HG03378 (cell line): ENCODE data around the gene RTL10.

Experiments used
- ATAC-seq: cut with Tn5 transposase; IDR thresholded peaks from one replicate; pipeline ENCODE4 v1.9.1; 2021; ENCODE audit warnings: mild to moderate bottlenecking, moderate library complexity; ENCODE audit not compliant: unreplicated experiment

RTL10 gene

GRCh38 chr22:19877626-19878339 is 23.1 kb upstream of the RTL10 start:
- no peak for ATAC-seq

- no peak for ATAC-seq
Observed at GRCh38 chr22:19876941-19877625, 22.4 kb upstream of the RTL10 start.

DNA sequence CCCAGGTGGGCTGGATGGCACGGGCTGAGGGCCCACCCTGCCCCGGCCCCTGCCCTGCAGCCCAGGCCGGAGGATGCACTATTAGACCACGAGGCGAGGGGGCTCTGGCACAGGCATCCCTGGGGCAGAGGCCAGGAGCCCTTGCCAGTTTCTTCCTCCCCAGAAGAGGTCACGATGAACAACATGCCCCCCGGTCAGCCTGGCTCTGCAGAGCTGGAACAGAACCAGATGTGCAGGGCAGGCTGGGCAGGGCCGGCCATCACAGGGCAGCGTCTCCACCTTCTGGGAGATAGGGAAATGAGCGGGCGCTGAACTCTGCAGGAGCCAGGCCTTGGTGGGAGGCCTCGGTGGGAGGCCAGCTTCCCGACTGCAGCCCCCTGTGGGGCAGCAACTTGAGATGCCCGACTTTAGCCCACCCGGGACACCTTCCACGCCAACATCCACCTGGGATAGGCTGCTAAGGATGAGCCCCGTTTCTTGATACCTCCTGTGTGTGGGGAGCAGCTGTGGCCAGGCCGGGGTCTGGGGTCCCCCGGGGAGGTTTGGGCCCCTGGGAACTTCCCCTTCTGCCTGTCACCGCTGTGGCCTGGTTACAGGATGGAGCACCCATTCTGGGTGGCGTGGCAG is 21.8 kb upstream of the RTL10 start:
- no peak for ATAC-seq

DNA sequence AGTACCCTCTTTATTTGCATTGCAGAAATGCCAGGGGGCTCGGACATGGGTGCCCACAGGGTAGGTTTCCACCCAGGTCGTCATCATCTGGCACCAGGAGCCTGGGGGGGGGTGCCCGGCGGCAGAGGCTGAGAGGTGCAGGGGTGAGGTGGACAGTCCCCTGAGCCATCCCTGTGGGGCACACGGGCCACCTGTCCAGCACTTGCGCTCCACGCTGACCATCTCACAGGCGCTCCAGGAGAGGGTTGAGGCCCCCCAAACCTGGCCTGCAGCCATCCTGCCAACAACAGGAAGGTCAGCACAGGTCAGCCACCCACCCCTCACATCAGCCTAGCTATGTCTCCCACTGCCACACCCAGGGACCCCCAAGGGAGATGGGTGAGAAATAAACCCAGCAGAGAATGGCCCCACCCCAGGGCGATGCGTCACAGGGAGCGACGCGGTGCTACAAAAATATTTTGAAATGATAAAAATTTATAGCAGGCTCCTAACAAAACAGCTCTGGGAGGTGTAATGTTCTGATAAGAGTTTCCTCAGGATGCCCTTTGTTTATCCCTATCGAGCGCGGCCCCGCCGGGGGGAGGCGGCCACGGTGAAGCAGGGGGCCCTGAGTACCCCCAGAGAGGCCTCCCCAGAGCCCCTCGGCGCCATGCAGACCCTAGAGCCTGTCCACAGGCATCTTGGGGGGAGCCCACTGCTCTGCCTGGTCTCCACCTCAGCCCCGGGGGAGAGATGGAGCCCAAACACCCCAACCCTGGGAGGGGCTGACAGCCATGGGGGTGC is 21.0 kb upstream of the RTL10 start:
- ATAC-seq, result no peak

- ATAC-seq, result no peak
Observed at GRCh38 chr22:19875061-19875530, 20.4 kb upstream of the RTL10 start.

GRCh38 chr22:19874307-19875060 is 19.8 kb upstream of the RTL10 start:
- no peak for ATAC-seq

GRCh38 chr22:19873960-19874306 is 19.3 kb upstream of the RTL10 start:
- no peak for ATAC-seq

DNA sequence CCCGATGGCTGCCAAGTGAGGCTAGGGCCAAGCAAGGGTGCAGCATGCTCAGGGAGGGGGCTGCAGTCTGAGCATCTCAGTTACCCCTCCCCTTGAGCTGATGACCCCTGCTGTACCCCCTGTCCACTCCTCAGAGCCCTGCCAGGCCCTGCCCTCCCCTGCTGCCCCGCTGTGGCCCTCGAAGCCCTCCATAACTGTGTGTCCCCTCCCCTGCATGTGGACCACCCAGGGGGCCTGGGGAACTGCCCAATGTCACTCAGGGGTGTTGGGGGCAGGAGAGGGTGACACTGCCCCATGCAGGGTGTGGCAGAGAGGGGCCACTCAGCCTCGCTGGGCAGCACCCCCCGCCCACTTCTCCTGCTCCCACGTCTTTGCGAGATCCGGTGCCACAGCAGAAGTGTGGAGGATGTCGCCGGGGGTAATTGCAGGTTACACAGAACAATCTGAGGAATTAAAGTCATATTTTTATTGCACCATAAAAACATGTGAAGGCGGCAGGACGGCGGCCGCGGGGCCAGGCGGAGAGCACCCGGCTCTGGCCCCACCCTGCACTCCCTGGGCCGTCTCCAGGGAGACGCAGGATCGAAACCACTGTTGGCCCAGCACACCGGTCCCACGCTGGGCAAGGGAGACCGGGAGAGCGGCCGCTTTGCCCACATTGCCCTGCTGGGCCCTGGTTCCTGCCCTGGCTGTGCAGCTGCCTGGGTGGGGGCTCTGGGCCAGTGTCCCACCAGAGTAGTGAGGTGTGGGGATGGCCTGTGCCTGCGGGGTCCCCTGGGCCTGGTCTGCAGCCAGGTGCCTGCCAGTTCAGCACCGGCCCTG is 18.7 kb upstream of the RTL10 start:
- ATAC-seq, result no peak

- no peak for ATAC-seq
Observed at GRCh38 chr22:19872779-19873137, 18.1 kb upstream of the RTL10 start.

DNA sequence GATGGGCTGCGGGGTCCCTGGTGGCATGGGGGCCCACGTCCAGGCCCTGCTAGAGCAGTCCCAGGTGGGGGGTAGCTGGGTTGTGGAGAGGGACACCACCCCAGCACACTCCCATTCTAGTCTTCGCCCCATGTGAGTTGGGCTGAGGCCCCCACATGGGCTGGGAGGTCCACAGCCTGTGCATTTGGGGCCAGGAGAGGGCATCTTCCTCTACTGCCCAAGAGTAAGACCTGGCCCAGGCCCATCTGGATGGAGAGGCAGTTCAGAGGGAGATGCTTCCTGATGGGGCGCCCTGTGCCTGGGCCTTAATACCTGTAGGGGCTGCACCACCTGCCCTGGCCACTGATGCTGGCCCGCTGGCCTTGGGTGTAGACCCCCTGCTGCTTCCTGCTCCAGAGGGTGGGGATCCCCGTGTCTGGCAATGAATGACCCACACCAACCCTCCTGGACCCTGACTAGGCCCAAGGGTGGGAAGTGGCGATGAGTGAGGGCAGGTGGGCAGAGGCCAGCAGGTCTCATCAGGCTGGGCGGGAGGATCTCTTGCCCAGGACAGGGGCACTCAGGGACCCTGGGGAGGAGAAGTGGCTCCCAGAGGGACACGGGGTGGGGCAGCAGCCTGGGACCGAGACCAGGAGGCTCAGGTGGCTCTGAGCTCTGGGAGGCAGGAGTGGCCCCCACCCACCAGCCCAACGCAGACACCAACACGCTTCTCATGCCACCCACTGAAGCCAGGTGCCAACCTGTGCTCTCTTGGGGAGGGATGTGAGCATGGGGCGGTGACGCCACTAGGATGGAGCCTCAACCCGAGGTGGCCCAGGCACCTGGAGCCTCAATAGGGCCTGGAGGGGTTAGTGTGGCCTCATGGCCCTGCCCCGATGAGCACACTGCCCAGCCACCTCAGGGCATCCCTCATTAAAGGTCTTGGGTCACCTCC is 17.4 kb upstream of the RTL10 start:
- no peak for ATAC-seq

GRCh38 chr22:19871023-19871844 is 16.6 kb upstream of the RTL10 start:
- ATAC-seq, result no peak

DNA sequence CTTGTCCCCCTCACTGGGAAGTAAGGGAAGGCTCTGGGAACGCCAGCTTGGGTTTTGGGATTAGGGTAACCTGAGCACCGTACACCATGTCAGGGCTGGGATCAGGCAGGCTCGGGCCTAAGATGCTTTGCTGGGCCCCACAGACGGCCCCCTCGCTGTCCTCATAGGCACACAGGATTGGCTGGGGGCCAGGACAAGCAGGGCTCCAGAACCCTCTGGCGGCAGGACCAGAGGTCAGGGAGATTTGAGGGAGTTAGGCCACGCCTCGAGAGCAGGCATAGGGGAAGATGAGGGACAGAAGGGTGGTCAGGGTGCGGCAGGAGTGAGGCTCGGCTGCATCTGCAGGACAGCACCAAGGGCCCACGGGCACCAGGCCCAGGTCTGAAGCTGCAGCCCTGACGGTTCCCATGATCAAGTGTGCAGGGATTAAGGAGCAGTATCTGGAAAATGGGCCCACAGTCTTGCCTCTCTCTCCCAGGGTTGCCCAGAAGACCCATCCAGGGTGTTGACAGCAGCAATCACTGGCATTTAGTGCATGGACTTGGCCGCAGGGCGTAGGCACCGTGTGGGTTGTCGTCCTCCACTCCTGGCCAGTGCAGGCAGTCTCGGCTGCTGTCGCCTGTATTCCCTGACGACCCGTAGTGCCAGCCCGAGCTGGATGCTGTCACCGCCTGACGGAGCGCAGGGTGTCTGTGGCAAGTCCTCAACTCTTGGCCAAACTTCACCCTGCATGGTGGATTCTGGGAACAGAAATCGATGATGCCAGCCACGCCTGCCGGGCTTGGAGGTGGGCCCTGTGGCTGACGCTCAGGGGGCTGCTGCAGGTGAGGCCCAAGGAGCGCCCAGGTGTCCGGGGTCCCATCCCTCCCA is 15.7 kb upstream of the RTL10 start:
- no peak for ATAC-seq

GRCh38 chr22:19869497-19870152 is 15.0 kb upstream of the RTL10 start:
- ATAC-seq, result no peak

DNA sequence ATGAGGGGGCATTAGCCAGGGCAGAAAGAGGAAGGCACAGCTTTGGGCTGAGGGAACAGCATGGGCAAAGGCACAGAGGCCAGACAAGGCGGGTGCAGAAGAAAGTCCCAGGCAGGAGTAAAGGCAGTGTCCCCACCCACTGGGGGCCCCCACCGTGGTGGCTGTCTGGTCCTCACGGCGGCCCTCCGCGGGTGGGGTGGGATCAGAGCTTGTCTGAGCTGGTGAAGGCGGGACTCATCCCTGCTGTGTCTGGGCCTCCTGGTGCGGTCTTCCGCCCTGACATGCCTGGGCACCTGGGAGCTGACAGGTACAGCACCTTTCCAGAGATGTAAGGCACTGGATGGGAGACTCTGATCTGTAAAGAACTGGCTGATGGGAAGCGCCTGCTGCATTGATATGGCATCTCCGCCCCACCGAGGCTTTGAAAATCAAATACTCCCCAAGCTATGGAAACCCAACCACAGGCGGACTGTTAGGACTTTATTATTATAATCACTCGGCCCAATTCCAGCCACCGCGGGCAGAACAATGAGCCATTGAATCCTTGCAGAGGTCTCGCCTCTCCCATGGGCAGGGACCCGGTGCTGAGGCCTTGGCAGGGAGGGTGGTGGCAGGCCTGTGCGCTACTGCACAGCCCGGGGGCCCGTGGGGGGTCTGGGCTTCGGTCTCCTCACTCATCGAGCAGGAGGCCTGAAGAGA is 14.2 kb upstream of the RTL10 start:
- no peak for ATAC-seq

GRCh38 chr22:19868333-19868732 is 13.7 kb upstream of the RTL10 start:
- ATAC-seq, result no peak

- no peak for ATAC-seq
Observed at GRCh38 chr22:19867617-19868016, 12.9 kb upstream of the RTL10 start.
